ENCODE measurements around the gene DOCK6. TPM values are rescaled to one million over a fixed set of nuclear protein-coding genes. Genes with fewer than 3 reads are reported as not detected.

Gene DOCK6
- total and polyA plus RNA-seq, 2 of the 13 experiments (the other 11 are each of a cell fraction or from before 2014, with no cell fraction given): 5.4 to 38.1 TPM

- Histone ChIP-seq H3K4me3 (replicated peaks in 1 of 3; ENCODE audit: insufficient read depth in 1 of 3, low read depth in 2 of 3, low read length in 3 of 3) (no peak overlapping the region), H3K27ac (ENCODE audit: extremely low read length, insufficient read depth, low read length) (no peak overlapping the region), H3K36me3 (replicated peaks in 1 of 2; ENCODE audit: control insufficient read depth in 1 of 2, insufficient read depth in 2 of 2, low read length in 2 of 2) (peaks cover 4 to 7% of the 10 kb centered on the region in 2 experiments; a peak in 1 of 5 replicates), H3K4me2 (ENCODE audit: low read depth, low read length) (no peak overlapping the region), H3K79me2 (ENCODE audit: insufficient read depth, low read length) (no peaks in the 10 kb centered on the region), H4K20me1 (ENCODE audit: insufficient read depth, low read length) (no peaks in the 10 kb centered on the region), H2AFZ (ENCODE audit: low read length) (no peak overlapping the region), H3K4me1 (ENCODE audit: insufficient read depth, low read length) (no peaks in the 10 kb centered on the region), H3K27me3 (ENCODE audit: control insufficient read depth in 1 of 2, insufficient read depth in 2 of 2, low read length in 2 of 2) (no peaks in the 10 kb centered on the region), H3K9ac (ENCODE audit: insufficient read depth, low read depth, low read length) (no peak overlapping the region), H3K9me3 (ENCODE audit: low read length) (no peaks in the 10 kb centered on the region)
- in situ Hi-C loops (cut with HindIII; ENCODE audit: extremely low pct_ligation_motif_present, low pct_unique_long_range_greater_than_20kb): no loop called here
- ATAC-seq: no peak
- TF ChIP-seq TOE1 (CRISPR knock-in tag; IDR thresholded peaks at IDR 0.05): no peak
- 95% methylated on average over 26 of the region's 26 CpGs for WGBS (ENCODE audit: low lambda C conversion rate)
- intact Hi-C loops (cut with micrococcal nuclease; ENCODE audit: unreplicated experiment): no loop called here
- ChIA-PET POLR2A (interaction anchor here (1.6 kb wide), 1 partner anchor 23 kb away, joined by 4 read pairs; no protein-coding TSS in a partner anchor), CTCF (ENCODE audit: low intra/inter-chr PET ratio, low total read pairs) (no interaction called here)
- no TSS peak for BruUV-seq (replicated peaks)
- FAIRE-seq: no peak
- no peak for DNase-seq (ENCODE audit: low spot score)
Observed at GRCh38 chr19:11166281-11167142, 95.8 kb downstream of the DOCK6 start.

DNA sequence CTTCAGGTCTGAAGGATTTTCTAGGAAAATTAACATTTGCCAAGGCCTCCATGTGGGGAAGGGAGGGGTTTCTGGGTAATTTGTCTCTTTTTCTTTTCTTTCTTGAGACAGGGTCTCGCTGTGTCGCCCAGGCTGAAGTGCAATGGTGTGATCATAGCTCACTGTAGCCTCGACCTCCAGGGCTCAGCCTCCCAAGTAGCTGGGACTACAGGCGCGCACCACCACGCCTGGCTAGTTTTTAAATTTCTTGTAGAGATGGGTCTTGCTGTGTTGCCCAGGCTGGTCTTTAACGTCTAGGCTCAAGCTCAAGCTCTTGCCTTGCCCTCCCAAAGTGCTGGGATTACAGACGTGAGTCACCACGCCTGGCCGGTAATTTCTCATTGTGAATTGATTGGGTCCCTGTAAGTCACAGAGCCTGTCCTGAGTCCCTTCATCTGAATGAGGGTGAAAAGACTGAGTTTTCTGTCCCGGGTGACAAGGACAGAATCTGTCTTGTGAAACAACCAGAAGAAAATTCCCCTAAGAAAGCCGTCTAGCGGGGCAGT is 96.8 kb downstream of the DOCK6 start:
- Histone ChIP-seq H3K4me3 (replicated peaks in 1 of 3; ENCODE audit: insufficient read depth in 1 of 3, low read depth in 2 of 3, low read length in 3 of 3) (no peak overlapping the region), H3K27me3 (ENCODE audit: control insufficient read depth in 1 of 2, insufficient read depth in 2 of 2, low read length in 2 of 2) (no peaks in the 10 kb centered on the region), H3K79me2 (ENCODE audit: insufficient read depth, low read length) (no peaks in the 10 kb centered on the region), H3K36me3 (replicated peaks in 1 of 2; ENCODE audit: control insufficient read depth in 1 of 2, insufficient read depth in 2 of 2, low read length in 2 of 2) (0 out of 5 replicates have a peak, but pooled peaks cover 2 to 7% of the 10 kb centered on the region in 2 experiments), H3K9me3 (ENCODE audit: low read length) (no peaks in the 10 kb centered on the region), H3K4me1 (ENCODE audit: insufficient read depth, low read length) (no peaks in the 10 kb centered on the region), H3K27ac (ENCODE audit: extremely low read length, insufficient read depth, low read length) (no peak overlapping the region), H3K4me2 (ENCODE audit: low read depth, low read length) (no peak overlapping the region), H2AFZ (ENCODE audit: low read length) (no peak overlapping the region), H3K9ac (ENCODE audit: insufficient read depth, low read depth, low read length) (no peak overlapping the region), H4K20me1 (ENCODE audit: insufficient read depth, low read length) (no peaks in the 10 kb centered on the region)
- intact Hi-C loops (cut with micrococcal nuclease; ENCODE audit: unreplicated experiment) (no loop called here), in situ Hi-C loops (cut with HindIII; ENCODE audit: extremely low pct_ligation_motif_present, low pct_unique_long_range_greater_than_20kb) (no loop called here)
- POLR2A ChIA-PET: no interaction called here
- CTCF ChIA-PET (ENCODE audit: low intra/inter-chr PET ratio, low total read pairs): no interaction called here
- ATAC-seq: no peak
- BruUV-seq (replicated peaks): no TSS peak
- DNase-seq (ENCODE audit: low spot score): no peak
- FAIRE-seq: no peak
- 96% methylated on average over 13 of the region's 13 CpGs for WGBS (ENCODE audit: low lambda C conversion rate)
- TF ChIP-seq SNRNP70 (IDR thresholded peaks at IDR 0.05; ENCODE audit: low read depth, low read length) (no peak), ZNF768 (CRISPR knock-in tag; IDR thresholded peaks at IDR 0.05) (no peak), ZNF317 (CRISPR knock-in tag; IDR thresholded peaks at IDR 0.05) (no peak), EEA1 (CRISPR knock-in tag; IDR thresholded peaks at IDR 0.05; ENCODE audit: borderline replicate concordance) (no peak), PHF5A (CRISPR knock-in tag; IDR thresholded peaks at IDR 0.05; ENCODE audit: low read depth, unreplicated experiment) (no peak), CCDC6 (CRISPR knock-in tag; IDR thresholded peaks at IDR 0.05) (no peak), SRF (IDR thresholded peaks at IDR 0.05; ENCODE audit: low read depth, low read length) (no peak), PCBP2 (optimal IDR thresholded peaks at IDR 0.05; ENCODE audit: low read depth, low read length, poor library complexity, severe bottlenecking) (no peak), BRD4 (CRISPR knock-in tag; IDR thresholded peaks at IDR 0.05) (no peak), ZBED4 (CRISPR knock-in tag; IDR thresholded peaks at IDR 0.05; ENCODE audit: borderline replicate concordance) (no peak), POLR2A (IDR thresholded peaks at IDR 0.05; ENCODE audit: insufficient read depth in 1 of 2, low read depth in 2 of 2, low read length in 2 of 2) (no peak)
- TF ChIP-seq, protein P1, sequence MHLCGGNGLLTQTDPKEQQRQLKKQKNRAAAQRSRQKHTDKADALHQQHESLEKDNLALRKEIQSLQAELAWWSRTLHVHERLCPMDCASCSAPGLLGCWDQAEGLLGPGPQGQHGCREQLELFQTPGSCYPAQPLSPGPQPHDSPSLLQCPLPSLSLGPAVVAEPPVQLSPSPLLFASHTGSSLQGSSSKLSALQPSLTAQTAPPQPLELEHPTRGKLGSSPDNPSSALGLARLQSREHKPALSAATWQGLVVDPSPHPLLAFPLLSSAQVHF (CRISPR knock-in tag; IDR thresholded peaks at IDR 0.05): no peak

All from HepG2 (cell line).